HepG2 (cell line): ENCODE results near the gene ASCC3. TPM values are rescaled to one million over a fixed set of nuclear protein-coding genes. Genes with fewer than 3 reads are reported as not detected.

Experiments used
- ATAC-seq: fragments of 200-7000 bp; cut with Tn5 transposase; 3 replicates; pipeline ENCODE4 v1.9.1; 2020; ENCODE audit warnings: mild to moderate bottlenecking, moderate library complexity
- BruUV-seq: library from RNA; stranded (reverse); fragments of 400-500 nt; replicated peaks from 2 replicates; lab custom pipeline; 2021; lab: Mats Ljungman, UMichigan
- CTCF ChIA-PET: fragments of 300-600 bp; formaldehyde crosslinking; extraction: SDS; loops from one replicate; lab custom pipeline; 2021; ENCODE audit warnings: low total read pairs, inconsistent platforms, low intra/inter-chr PET ratio; lab: Yijun Ruan, JAX
- POLR2A ChIA-PET: fragments of 350-600 bp; sonication (Branson Sonifier 250); formaldehyde crosslinking; loops from one replicate; lab custom pipeline; 2020; ENCODE audit warnings: antibody characterized with exemption, inconsistent platforms; lab: Yijun Ruan, JAX
- DNase-seq: peaks from one replicate; pipeline ENCODE4 v3.0.0-alpha.2; 2015; ENCODE audit warnings: low spot score
- FAIRE-seq: peaks from 3 replicates; lab custom pipeline; 2011; peaks lifted over from hg19 to GRCh38; lab: Jason Lieb, UNC
- H2AFZ ChIP-seq: one replicate; pipeline ENCODE4 v1.6.1; 2011; ENCODE audit warnings: low read length, inconsistent platforms
- H3K27ac ChIP-seq: fragments of 300-600 bp; 3 replicates; pipeline ENCODE4 v1.8.0; 2011; ENCODE audit warnings: mixed run types, mild to moderate bottlenecking, mixed read lengths, low read length, inconsistent platforms; ENCODE audit not compliant: insufficient read depth; ENCODE audit errors: extremely low read length
- H3K27me3 ChIP-seq, 2 experiments: fragments of 200-600 bp in 1 of 2; 2 replicates in 1 of 2; 3 replicates in 1 of 2; pipeline versions ENCODE4 v1.6.0 to v1.8.0; 2011; ENCODE audit warnings: low read length in 2 of 2, mild to moderate bottlenecking in 2 of 2, moderate library complexity in 2 of 2, inconsistent platforms in 1 of 2; ENCODE audit not compliant: insufficient read depth in 2 of 2, control insufficient read depth in 1 of 2
- H3K36me3 ChIP-seq, 2 experiments: fragments of 200-600 bp in 1 of 2; replicated peaks in 1 of 2; 2 replicates in 1 of 2; 3 replicates in 1 of 2; pipeline versions ENCODE4 v1.5.1 to v1.8.0; 2011; ENCODE audit warnings: low read length in 2 of 2, inconsistent platforms in 1 of 2; ENCODE audit not compliant: insufficient read depth in 2 of 2, control insufficient read depth in 1 of 2
- H3K4me1 ChIP-seq: 2 replicates; pipeline ENCODE4 v1.5.1; 2012; ENCODE audit warnings: low read length, inconsistent platforms; ENCODE audit not compliant: insufficient read depth
- H3K4me2 ChIP-seq: 2 replicates; pipeline ENCODE4 v1.6.0; 2011; ENCODE audit warnings: low read depth, low read length, inconsistent platforms
- H3K4me3 ChIP-seq, 3 experiments: fragments of 200-600 bp in 1 of 3; sonication (generic), shearing (Covaris generic) in 1 of 3; replicated peaks in 1 of 3; 2 replicates each; pipeline ENCODE4 v1.5.1; 2011 to 2016; ENCODE audit warnings: low read length in 3 of 3, inconsistent platforms in 2 of 3, low read depth in 2 of 3, mild to moderate bottlenecking in 2 of 3, control low read depth in 1 of 3, mixed read lengths in 1 of 3; ENCODE audit not compliant: insufficient read depth in 1 of 3
- H3K79me2 ChIP-seq: one replicate; pipeline ENCODE4 v1.6.1; 2011; ENCODE audit warnings: low read length, inconsistent platforms; ENCODE audit not compliant: insufficient read depth
- H3K9ac ChIP-seq: 2 replicates; pipeline ENCODE4 v1.6.0; 2011; ENCODE audit warnings: mild to moderate bottlenecking, low read depth, low read length, inconsistent platforms; ENCODE audit not compliant: insufficient read depth
- H3K9me3 ChIP-seq: 2 replicates; pipeline ENCODE4 v1.5.1; 2012; ENCODE audit warnings: mild to moderate bottlenecking, low read length
- H4K20me1 ChIP-seq: 2 replicates; pipeline ENCODE4 v1.6.0; 2011; ENCODE audit warnings: inconsistent platforms, mild to moderate bottlenecking, low read length, moderate library complexity; ENCODE audit not compliant: insufficient read depth
- GATAD1 ChIP-seq: IDR thresholded peaks from 2 replicates; pipeline ENCODE4 v1.6.1; 2016; ENCODE audit warnings: missing genetic modification reagents, missing compliant biosample characterization
- KDM5B ChIP-seq: sonication (generic); formaldehyde crosslinking; IDR thresholded peaks from 2 replicates; pipeline ENCODE4 v1.4.0; 2020; ENCODE audit warnings: missing genetic modification reagents, mild to moderate bottlenecking, borderline replicate concordance
- MEIS2 ChIP-seq: sonication (generic); formaldehyde crosslinking; IDR thresholded peaks from 2 replicates; pipeline ENCODE4 v1.9.0; 2021; ENCODE audit warnings: mild to moderate bottlenecking, missing genetic modification reagents
- NFE2L1 ChIP-seq: sonication (generic); formaldehyde crosslinking; IDR thresholded peaks from 2 replicates; pipeline ENCODE4 v1.4.0; 2020; ENCODE audit warnings: missing genetic modification reagents, mild to moderate bottlenecking, borderline replicate concordance
- NKX3-1 ChIP-seq: sonication (generic); formaldehyde crosslinking; IDR thresholded peaks from 2 replicates; pipeline ENCODE4 v1.5.0; 2020; ENCODE audit warnings: missing genetic modification reagents
- ONECUT2 ChIP-seq: sonication (generic); formaldehyde crosslinking; IDR thresholded peaks from 2 replicates; pipeline ENCODE4 v1.4.0; 2020; ENCODE audit warnings: missing genetic modification reagents
- SMARCC2 ChIP-seq: fragments of 450-650 bp; IDR thresholded peaks from 2 replicates; pipeline ENCODE4 v1.6.1; 2017; ENCODE audit warnings: antibody characterized with exemption, mild to moderate bottlenecking
- TCF7 ChIP-seq: sonication (generic); IDR thresholded peaks from 2 replicates; pipeline ENCODE4 v1.6.1; 2016; ENCODE audit warnings: antibody characterized with exemption, low read depth
- USF2 ChIP-seq, 2 experiments: sonication (generic) in 1 of 2; formaldehyde crosslinking in 1 of 2; IDR thresholded peaks; 2 replicates each; pipeline versions ENCODE4 v1.5.1 to v1.6.1; 2011 to 2020; ENCODE audit warnings: borderline replicate concordance in 1 of 2, low read depth in 1 of 2, low read length in 1 of 2, mild to moderate bottlenecking in 1 of 2, missing genetic modification reagents in 1 of 2, moderate library complexity in 1 of 2
- ZBTB21 ChIP-seq: sonication (generic); formaldehyde crosslinking; IDR thresholded peaks from 2 replicates; pipeline ENCODE4 v1.4.0; 2020; ENCODE audit warnings: missing genetic modification reagents
- ZNF12 ChIP-seq: sonication (generic); formaldehyde crosslinking; IDR thresholded peaks from 2 replicates; pipeline ENCODE4 v1.5.0; 2020; ENCODE audit warnings: missing genetic modification reagents
- ZNF317 ChIP-seq: sonication (generic); formaldehyde crosslinking; IDR thresholded peaks from 2 replicates; pipeline ENCODE4 v1.5.0; 2020; ENCODE audit warnings: mild to moderate bottlenecking, missing genetic modification reagents
- ZNF530 ChIP-seq: sonication (generic); formaldehyde crosslinking; IDR thresholded peaks from 2 replicates; pipeline ENCODE4 v1.5.0; 2020; ENCODE audit warnings: low read depth, mild to moderate bottlenecking, missing genetic modification reagents
- ZNF543 ChIP-seq: sonication (generic); formaldehyde crosslinking; IDR thresholded peaks from 2 replicates; pipeline ENCODE4 v1.4.0; 2020; ENCODE audit warnings: mild to moderate bottlenecking, missing genetic modification reagents
- ZNF549 ChIP-seq: sonication (generic); formaldehyde crosslinking; IDR thresholded peaks from 2 replicates; pipeline ENCODE4 v1.5.0; 2020; ENCODE audit warnings: missing genetic modification reagents
- ZNF572 ChIP-seq: sonication (generic); formaldehyde crosslinking; IDR thresholded peaks from 2 replicates; pipeline ENCODE4 v1.5.1; 2020; ENCODE audit warnings: mild to moderate bottlenecking, missing genetic modification reagents
- ZNF589 ChIP-seq: sonication (generic); formaldehyde crosslinking; conservative IDR thresholded peaks from 2 replicates; pipeline ENCODE4 v1.8.0; 2022; ENCODE audit warnings: mild to moderate bottlenecking, moderate library complexity, missing genetic modification reagents
- WGBS: methylation state at CpG from one replicate; pipeline ENCODE4 v1.1.6; 2017; ENCODE audit warnings: low lambda C conversion rate; 5-methylcytosine and 5-hydroxymethylcytosine counted together
- in situ Hi-C: cut with HindIII; loops from 2 replicates; pipeline ENCODE4 v1.10.0; 2017; ENCODE audit warnings: low pct_unique_long_range_greater_than_20kb; ENCODE audit not compliant: extremely low pct_ligation_motif_present
- intact Hi-C: fragments of 100-400 bp; cut with micrococcal nuclease; formaldehyde crosslinking; loops from one replicate; pipeline ENCODE4 v1.10.0; 2022; ENCODE audit not compliant: unreplicated experiment
- polyA plus RNA-seq, 8 experiments: library from polyadenylated mRNA; depleted of rRNA in 3 of 8; stranded (reverse) in 7 of 8; unstranded in 1 of 8; fragments of >200 nt; fragmentation: Illumina TruSeq in 4 of 8; extraction: Trizol in 4 of 8; gene quantifications; 2 replicates each; pipeline versions ENCODE4 v1.2.1 to v1.2.3, GENCODE V29; 2011 to 2016; ENCODE audit warnings: low read depth in 4 of 8, missing spikeins in 1 of 8, mixed read lengths in 1 of 8; ENCODE audit not compliant: insufficient read depth in 1 of 8
- total RNA-seq, 5 experiments: library from RNA; depleted of rRNA; stranded (reverse); fragments of >200 nt; fragmentation: Illumina TruSeq; extraction: Trizol; gene quantifications; 2 replicates each; pipeline ENCODE4 v1.2.3, GENCODE V29; 2016; ENCODE audit warnings: low read depth in 1 of 5
- TF ChIP-seq, protein P1 (sequence below): sonication (generic); formaldehyde crosslinking; IDR thresholded peaks from 2 replicates; pipeline ENCODE4 v1.4.0; 2020; ENCODE audit warnings: mild to moderate bottlenecking, low read depth, missing genetic modification reagents

Gene ASCC3
- total and polyA plus RNA-seq, 2 of the 13 experiments (the other 11 are each of a cell fraction or from before 2014, with no cell fraction given), result 23.1 to 55.7 TPM

DNA sequence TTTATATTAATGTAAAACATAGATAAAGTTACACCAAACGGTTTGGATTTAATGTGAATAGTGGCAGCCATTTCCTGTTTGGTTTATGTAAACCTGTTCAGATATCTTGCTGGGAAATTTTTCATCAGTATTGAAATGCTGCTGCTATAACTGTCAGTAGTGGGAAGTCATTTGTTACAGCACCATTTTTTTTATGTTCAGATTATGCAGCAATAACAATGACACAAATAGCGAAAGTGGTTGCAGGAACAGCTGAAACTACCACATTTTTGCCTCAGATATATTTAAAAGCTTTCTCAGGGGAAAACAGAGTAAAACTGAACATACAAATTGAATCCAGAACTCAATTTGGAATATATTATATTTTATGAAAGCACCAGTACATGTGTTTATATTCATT is 287.6 kb downstream of the ASCC3 start:
- 92% methylated on average over 2 of the region's 2 CpGs for WGBS
- Histone ChIP-seq H3K4me2 (no peak overlapping the region), H3K9ac (no peak overlapping the region), H3K9me3 (no peaks in the 10 kb centered on the region), H3K27me3 (no peaks in the 10 kb centered on the region; a peak in 1 of 5 replicates), H2AFZ (no peak overlapping the region), H3K36me3 (peaks cover 0 to 6% of the 10 kb centered on the region in 2 experiments; a peak in 4 of 5 replicates), H3K4me1 (no peaks in the 10 kb centered on the region), H3K79me2 (no peaks in the 10 kb centered on the region), H4K20me1 (no peaks in the 10 kb centered on the region), H3K27ac (no peak overlapping the region), H3K4me3 (no peak overlapping the region)
- FAIRE-seq (no peak), ATAC-seq (no peak), DNase-seq (no peak)
- POLR2A ChIA-PET, result no interaction called here
- BruUV-seq, result no TSS peak
- intact Hi-C loops (no loop called here), in situ Hi-C loops (no loop called here)
- CTCF ChIA-PET, result no interaction called here
- TF ChIP-seq ZNF572, result no peak
- no peak for TF ChIP-seq NFE2L1
- TF ChIP-seq NKX3-1 (CRISPR knock-in tag), result no peak
- TF ChIP-seq ZNF12, result no peak
- no peak for TF ChIP-seq ZNF543
- TF ChIP-seq ZNF530 (CRISPR knock-in tag), result no peak
- TF ChIP-seq ONECUT2 (CRISPR knock-in tag), result no peak
- TF ChIP-seq GATAD1 (CRISPR knock-in tag), result no peak
- no peak for TF ChIP-seq MEIS2 (CRISPR knock-in tag)

GRCh38 chr6:100592929-100593328 is 288.2 kb downstream of the ASCC3 start:
- ATAC-seq, result no peak
- POLR2A ChIA-PET, result no interaction called here
- 96% methylated on average over 3 of the region's 3 CpGs for WGBS
- in situ Hi-C loops (no loop called here), intact Hi-C loops (no loop called here)
- H3K4me1 ChIP-seq, result no peaks in the 10 kb centered on the region
- no peaks in the 10 kb centered on the region for H3K79me2 ChIP-seq
- no peak overlapping the region for H3K4me3 ChIP-seq
- no TSS peak for BruUV-seq
- no peak overlapping the region for H2AFZ ChIP-seq
- TF ChIP-seq ZNF589, result no peak
- TF ChIP-seq, protein P1, sequence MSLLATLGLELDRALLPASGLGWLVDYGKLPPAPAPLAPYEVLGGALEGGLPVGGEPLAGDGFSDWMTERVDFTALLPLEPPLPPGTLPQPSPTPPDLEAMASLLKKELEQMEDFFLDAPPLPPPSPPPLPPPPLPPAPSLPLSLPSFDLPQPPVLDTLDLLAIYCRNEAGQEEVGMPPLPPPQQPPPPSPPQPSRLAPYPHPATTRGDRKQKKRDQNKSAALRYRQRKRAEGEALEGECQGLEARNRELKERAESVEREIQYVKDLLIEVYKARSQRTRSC (CRISPR knock-in tag), result no peak
- no peak for TF ChIP-seq SMARCC2
- no peak for TF ChIP-seq ZNF549 (CRISPR knock-in tag)
- no peak for TF ChIP-seq ZNF317 (CRISPR knock-in tag)
- TF ChIP-seq USF2 (IDR thresholded peaks at IDR 0.05; ENCODE audit: low read depth, low read length), result no peak
- TF ChIP-seq USF2 (CRISPR knock-in tag; IDR thresholded peaks at IDR 0.05; ENCODE audit: borderline replicate concordance), result no peak
- no peak for TF ChIP-seq ZBTB21 (CRISPR knock-in tag)
- no peak for TF ChIP-seq KDM5B (CRISPR knock-in tag)
- no peak for TF ChIP-seq ONECUT2 (CRISPR knock-in tag)
- no peak for TF ChIP-seq TCF7
- no peak overlapping the region for H3K27ac ChIP-seq
- no peaks in the 10 kb centered on the region for H4K20me1 ChIP-seq
- CTCF ChIA-PET, result no interaction called here
- DNase-seq, result no peak
- H3K9ac ChIP-seq, result no peak overlapping the region
- H3K36me3 ChIP-seq, result peaks cover 0 to 6% of the 10 kb centered on the region in 2 experiments; a peak in 3 of 5 replicates
- no peaks in the 10 kb centered on the region for H3K9me3 ChIP-seq
- FAIRE-seq, result no peak
- H3K4me2 ChIP-seq, result no peak overlapping the region
- H3K27me3 ChIP-seq, result no peaks in the 10 kb centered on the region; a peak in 1 of 5 replicates
